Transverse colon (tissue), 3 donors: Measurements from ENCODE around the gene BIRC6.

Source experiments
- POLR2A ChIP-seq: fragments of 450-650 bp; IDR thresholded peaks from one replicate; pipeline ENCODE4 v1.6.1; 2016; ENCODE audit warnings: antibody characterized with exemption, mild to moderate bottlenecking, moderate library complexity
- TF ChIP-seq, protein P1 (sequence below), 5 experiments: fragments of 200-600 bp in 3 of 5; fragments of 450-650 bp in 2 of 5; sonication (generic) in 3 of 5; IDR thresholded peaks; 1 replicate in 2 of 5; 2 replicates in 3 of 5; pipeline ENCODE4 v1.5.1; 2016 to 2017; ENCODE audit warnings: antibody characterized with exemption in 5 of 5, inconsistent platforms in 3 of 5, mild to moderate bottlenecking in 2 of 5, moderate library complexity in 1 of 5

DNA sequence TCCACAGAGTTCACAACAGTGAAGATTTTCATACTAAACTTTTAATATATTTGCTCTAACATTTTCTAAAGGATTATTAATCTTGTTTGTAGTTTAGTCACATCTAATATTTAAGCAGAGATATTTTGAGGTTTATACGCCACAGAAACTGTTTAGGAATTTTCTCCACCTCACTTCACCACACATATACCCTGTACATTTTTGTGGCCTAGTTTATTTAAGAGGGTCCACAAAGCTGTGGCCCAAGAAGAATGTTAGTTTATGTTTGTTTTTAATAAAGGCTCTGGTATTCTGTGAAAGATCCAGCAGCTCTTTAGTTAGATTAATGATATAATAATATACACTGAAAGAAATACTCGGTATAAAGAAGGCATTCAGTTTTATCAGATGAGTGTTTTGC lies 138.3 kb downstream of the BIRC6 start:
- TF ChIP-seq, protein P1, sequence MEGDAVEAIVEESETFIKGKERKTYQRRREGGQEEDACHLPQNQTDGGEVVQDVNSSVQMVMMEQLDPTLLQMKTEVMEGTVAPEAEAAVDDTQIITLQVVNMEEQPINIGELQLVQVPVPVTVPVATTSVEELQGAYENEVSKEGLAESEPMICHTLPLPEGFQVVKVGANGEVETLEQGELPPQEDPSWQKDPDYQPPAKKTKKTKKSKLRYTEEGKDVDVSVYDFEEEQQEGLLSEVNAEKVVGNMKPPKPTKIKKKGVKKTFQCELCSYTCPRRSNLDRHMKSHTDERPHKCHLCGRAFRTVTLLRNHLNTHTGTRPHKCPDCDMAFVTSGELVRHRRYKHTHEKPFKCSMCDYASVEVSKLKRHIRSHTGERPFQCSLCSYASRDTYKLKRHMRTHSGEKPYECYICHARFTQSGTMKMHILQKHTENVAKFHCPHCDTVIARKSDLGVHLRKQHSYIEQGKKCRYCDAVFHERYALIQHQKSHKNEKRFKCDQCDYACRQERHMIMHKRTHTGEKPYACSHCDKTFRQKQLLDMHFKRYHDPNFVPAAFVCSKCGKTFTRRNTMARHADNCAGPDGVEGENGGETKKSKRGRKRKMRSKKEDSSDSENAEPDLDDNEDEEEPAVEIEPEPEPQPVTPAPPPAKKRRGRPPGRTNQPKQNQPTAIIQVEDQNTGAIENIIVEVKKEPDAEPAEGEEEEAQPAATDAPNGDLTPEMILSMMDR (IDR thresholded peaks at IDR 0.05): no peak
- no peak for TF ChIP-seq POLR2A
